GM19238 (cell line): ENCODE results near the gene ADGRF5.
"Not testable (repeated sequence)": the region's sequence is repeated elsewhere in the genome, so short reads cannot be mapped to it uniquely, and the experiment has no call there.

Source experiments
- DNase-seq: peaks from one replicate; pipeline ENCODE4 v3.0.0; 2011; ENCODE audit warnings: low spot score; ENCODE audit not compliant: insufficient read length

The ADGRF5 gene

DNA sequence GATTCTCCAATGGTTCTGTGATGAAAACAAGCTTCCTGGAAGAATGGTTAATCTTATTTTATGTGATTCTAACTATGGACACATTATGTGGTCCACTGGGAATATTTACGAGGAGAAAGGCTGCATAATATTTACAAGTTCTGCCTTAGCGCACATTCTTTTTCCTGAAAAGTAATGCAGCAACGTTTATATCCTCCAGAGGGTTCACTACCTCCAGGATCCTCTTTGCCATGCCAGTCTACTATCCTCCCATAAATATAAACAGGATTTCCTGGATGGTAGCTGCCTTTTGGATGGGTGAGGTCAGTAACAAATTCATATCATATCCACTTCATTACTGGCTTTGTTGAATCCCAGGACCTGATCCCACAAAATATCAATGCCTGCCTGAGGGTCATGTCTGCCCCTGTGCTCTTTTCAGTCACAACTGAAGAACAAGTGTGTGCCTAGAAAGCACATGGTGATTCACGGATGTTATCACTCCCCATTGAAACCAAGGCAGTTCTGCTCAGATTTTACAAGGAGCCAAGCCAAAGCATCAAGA lies 30.4 kb downstream of the ADGRF5 start:
- DNase-seq = no peak

GRCh38 chr6:46888578-46888977 lies 33.2 kb downstream of the ADGRF5 start:
- no peak for DNase-seq

- no peak for DNase-seq
Measured at GRCh38 chr6:46888031-46888430, 33.7 kb downstream of the ADGRF5 start.

DNA sequence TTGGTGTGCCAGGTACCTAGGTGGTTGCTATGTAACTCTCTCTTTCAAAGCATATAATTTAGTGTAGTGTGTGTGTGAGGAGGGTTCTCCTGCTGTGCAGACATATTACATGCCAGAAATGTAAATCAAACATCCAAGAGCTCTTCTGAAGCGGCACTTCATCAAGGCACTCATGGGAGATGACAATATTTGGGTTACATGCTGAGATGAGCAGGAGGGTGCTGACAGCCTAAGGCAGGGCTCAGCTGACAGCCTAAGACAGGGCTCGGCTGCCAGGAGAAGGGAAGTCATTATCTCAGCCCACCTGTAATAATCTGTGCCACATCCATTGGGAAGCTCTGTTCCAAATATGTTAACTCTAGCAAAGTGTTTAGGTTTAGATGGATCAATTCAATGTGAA lies 39.1 kb downstream of the ADGRF5 start:
- no peak for DNase-seq

- no peak for DNase-seq
Measured at GRCh38 chr6:46879003-46879402, 42.7 kb downstream of the ADGRF5 start.

DNA sequence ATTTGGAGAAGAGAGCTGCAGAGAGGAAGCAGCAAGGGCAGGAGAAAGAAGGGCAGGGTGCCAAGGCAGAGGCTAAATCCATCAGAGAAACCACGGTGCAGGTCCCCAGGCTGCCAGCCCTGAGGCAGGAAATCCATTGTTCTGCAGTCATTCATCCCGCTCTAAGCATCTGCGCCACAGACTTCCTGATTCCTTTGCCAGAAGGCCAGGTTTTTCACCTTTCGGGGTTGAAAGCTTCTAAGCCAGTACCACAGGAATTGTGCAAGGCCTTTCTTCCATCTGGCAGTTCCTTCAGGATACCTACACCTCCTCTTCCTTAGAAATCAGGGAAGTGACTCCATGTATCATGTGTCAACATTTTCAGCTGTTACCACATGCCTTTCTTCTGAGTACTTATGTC lies 45.6 kb downstream of the ADGRF5 start:
- no peak for DNase-seq

GRCh38 chr6:46867411-46867810 lies 54.3 kb downstream of the ADGRF5 start:
- DNase-seq = no peak

DNA sequence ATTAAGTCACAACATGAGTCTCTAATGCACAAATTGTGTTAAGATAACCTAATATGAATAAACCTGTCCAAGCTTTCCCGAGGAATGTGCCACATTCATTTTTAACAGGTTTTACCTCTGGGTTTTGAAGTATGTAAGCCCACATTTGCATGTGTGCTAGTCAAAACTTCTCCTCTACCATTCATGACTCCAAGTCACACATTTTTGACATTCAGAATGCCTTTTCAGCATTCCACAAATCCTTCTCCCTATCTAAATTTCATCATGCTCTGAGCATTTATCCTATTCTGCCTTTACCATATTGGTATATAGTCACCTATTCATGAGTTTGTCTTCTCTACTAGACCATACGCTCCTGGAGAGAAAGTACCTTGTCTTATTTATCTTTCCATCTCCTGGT lies 56.5 kb downstream of the ADGRF5 start:
- DNase-seq = no peak

DNA sequence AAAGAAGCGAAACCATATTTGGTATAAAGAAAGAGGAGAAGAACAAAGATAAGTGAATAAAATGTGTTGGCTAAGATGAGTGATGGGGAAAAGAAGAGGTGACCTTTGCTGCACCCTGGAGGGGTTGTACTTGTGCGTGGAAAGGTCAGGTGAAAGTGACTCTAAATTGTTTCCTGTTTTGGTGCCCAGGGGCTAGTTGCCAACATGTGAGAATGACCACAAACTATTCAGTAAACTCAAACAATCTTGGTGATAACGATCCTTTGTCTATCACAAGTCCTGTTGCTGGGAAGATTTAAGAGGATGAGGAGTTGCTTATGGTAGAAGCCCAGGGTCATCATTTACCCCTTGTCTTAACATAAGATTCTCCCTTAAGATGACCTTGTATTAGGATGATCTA lies 57.9 kb downstream of the ADGRF5 start:
- DNase-seq = no peak

DNA sequence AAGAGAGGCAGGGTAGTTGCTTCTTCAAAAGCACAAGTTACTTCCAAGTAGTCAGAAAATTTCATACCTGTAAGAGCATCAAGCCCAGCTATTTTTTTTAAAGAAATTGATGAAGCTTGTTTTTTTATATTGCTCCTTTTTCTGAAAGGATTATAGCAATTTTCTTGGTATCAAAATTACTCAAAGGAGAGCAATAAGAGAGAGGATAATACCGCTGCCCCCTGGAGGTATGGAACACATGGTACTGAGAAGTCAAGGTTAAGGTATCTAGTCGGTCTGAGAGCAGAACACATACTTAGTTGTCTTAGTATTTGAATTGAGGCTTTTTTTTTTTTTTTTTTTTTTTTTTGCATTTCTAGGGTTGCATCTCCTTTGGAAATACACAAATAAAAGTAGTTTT lies 59.4 kb downstream of the ADGRF5 start:
- DNase-seq = no peak

- not testable (repeated sequence) for DNase-seq
Measured at GRCh38 chr6:46855966-46856365, 65.8 kb downstream of the ADGRF5 start.

DNA sequence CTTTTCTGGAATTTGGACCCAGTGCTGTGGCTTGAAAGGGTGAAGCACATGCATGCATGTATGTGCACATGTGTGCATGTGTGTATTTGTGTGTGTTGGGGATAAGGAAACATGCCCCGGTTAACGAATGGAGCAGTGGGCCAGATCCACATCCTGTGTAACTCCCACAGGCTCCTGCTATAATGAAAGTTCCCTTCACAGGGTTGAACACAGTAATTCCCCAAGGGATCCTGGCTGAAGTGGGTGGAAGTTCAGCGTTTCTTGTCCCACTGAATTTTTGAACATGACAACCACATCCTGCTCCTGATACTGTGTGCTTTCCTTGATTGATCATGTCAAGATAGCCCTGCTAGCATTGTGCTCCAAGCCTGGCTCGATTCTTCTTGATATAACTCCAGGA lies 70.2 kb downstream of the ADGRF5 start:
- not testable (repeated sequence) for DNase-seq

- no peak for DNase-seq
Measured at GRCh38 chr6:46850792-46851191, 70.9 kb downstream of the ADGRF5 start.

GRCh38 chr6:46849361-46849690 lies 72.4 kb downstream of the ADGRF5 start:
- DNase-seq = no peak

- peak; percentile 47 for DNase-seq
Measured at GRCh38 chr6:46848684-46849360, 72.9 kb downstream of the ADGRF5 start.

DNA sequence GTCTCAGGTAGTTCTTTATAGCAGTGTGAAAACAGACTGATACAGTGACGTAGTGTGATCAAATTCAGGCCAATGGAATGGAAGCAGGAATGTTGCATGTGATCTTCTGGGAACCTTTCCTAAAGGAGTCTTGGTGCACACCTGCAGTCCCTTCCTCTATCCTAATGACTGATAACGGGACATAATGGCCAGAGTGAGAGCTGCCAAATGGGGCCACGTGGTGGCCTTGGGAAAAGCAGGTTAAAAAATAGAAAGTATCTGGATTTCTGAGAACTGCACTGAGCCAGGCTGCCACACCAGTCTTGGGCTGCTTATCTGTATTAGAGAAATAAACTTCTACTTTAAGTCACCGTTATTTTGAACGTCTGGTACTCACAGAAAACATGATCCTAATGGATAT lies 76.6 kb downstream of the ADGRF5 start:
- no peak for DNase-seq

DNA sequence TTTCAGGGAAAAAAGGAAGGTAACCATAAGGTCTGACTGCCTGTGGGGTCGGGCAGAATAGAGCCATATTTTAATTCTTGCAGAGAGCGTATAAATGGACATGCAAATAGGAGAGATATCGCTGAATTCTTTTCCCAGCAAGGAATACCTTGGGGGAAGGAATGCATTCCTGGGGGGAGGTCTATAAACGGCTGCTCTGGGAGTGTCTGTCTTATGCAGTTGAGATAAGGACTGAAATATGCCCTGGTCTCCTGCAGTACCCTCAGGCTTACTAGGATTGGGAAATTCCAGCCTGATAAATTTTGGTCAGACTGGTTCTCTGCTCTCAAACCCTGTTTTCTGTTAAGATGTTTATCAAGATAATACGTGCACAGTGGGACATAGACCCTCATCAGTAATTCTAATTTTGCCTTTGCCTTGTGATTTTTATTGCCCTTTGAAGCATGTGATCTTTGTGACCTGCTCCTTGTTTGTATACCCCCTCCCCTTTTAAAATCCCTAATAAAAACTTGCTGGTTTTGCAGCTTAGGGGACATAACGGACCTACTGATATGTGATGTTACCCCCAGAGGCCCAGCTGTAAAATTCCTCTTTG lies 79.4 kb downstream of the ADGRF5 start:
- DNase-seq = not testable (repeated sequence)

- no peak for DNase-seq
Measured at GRCh38 chr6:46838033-46838432, 83.7 kb downstream of the ADGRF5 start.

- not testable (repeated sequence) for DNase-seq
Measured at GRCh38 chr6:46834991-46835390, 86.7 kb downstream of the ADGRF5 start.

GRCh38 chr6:46834257-46834916 lies 87.4 kb downstream of the ADGRF5 start:
- not testable (repeated sequence) for DNase-seq

- DNase-seq = no peak
Measured at GRCh38 chr6:46832816-46833215, 88.9 kb downstream of the ADGRF5 start.

GRCh38 chr6:46828939-46829338 lies 92.8 kb downstream of the ADGRF5 start:
- no peak for DNase-seq

- no peak for DNase-seq
Measured at GRCh38 chr6:46821458-46821881, 100.3 kb downstream of the ADGRF5 start.
